Lung (tissue), 12 donors: Measurements from ENCODE around the gene ZSCAN32. TPM values are rescaled to one million over a fixed set of nuclear protein-coding genes. Genes with fewer than 3 reads are reported as not detected.

ENCODE experiments used
- ATAC-seq: fragments of 200-7000 bp; cut with Tn5 transposase; one replicate; pipeline ENCODE4 v1.9.1; 2020; ENCODE audit warnings: moderate number of reproducible peaks; ENCODE audit not compliant: insufficient read depth, low FRiP score
- DNase-seq, 3 donors: peaks; one replicate each; pipeline ENCODE4 v3.0.0-alpha.2; 2013 to 2017
- H3K27ac ChIP-seq, 2 donors: one replicate each; pipeline ENCODE4 v1.5.1; 2013; ENCODE audit warnings: mild to moderate bottlenecking in 2 of 2, moderate library complexity in 2 of 2, control low read depth in 1 of 2, inconsistent platforms in 1 of 2, low read depth in 1 of 2, low read length in 1 of 2
- H3K27me3 ChIP-seq, 3 donors: one replicate each; pipeline ENCODE4 v1.5.1; 2013; ENCODE audit warnings: low read length in 2 of 3; ENCODE audit not compliant: control insufficient read depth in 3 of 3, insufficient read depth in 3 of 3
- H3K36me3 ChIP-seq, 4 donors: one replicate each; pipeline ENCODE4 v1.5.1; 2013; ENCODE audit warnings: low read length in 4 of 4, mild to moderate bottlenecking in 1 of 4, moderate library complexity in 1 of 4; ENCODE audit not compliant: control insufficient read depth in 4 of 4, insufficient read depth in 4 of 4
- H3K4me1 ChIP-seq, 5 donors: one replicate each; pipeline ENCODE4 v1.5.1; 2013; ENCODE audit warnings: low read length in 5 of 5, mild to moderate bottlenecking in 2 of 5, moderate library complexity in 1 of 5; ENCODE audit not compliant: control insufficient read depth in 5 of 5, insufficient read depth in 5 of 5
- H3K4me3 ChIP-seq: one replicate; pipeline ENCODE4 v1.5.1; 2013; ENCODE audit warnings: mild to moderate bottlenecking, control low read depth, moderate library complexity
- H3K9ac ChIP-seq, 2 donors: one replicate each; pipeline ENCODE4 v1.5.1; 2013; ENCODE audit warnings: low read length in 2 of 2, control low read depth in 1 of 2; ENCODE audit not compliant: insufficient read depth in 1 of 2
- H3K9me3 ChIP-seq, 4 donors: one replicate each; pipeline ENCODE4 v1.5.1; 2013; ENCODE audit warnings: low read length in 3 of 4, mild to moderate bottlenecking in 1 of 4, moderate library complexity in 1 of 4; ENCODE audit not compliant: control insufficient read depth in 4 of 4, insufficient read depth in 3 of 4
- CTCF ChIP-seq: IDR thresholded peaks from 2 replicates; pipeline ENCODE4 v1.5.1; 2012; ENCODE audit warnings: mild to moderate bottlenecking; ENCODE audit errors: control extremely low read depth, extremely low read depth
- WGBS, 2 donors: extraction: QIAGEN DNeasy Blood & Tissue Kit; methylation state at CpG; one replicate each; pipeline ENCODE4 v1.1.7; 2013; 5-methylcytosine and 5-hydroxymethylcytosine counted together
- polyA plus RNA-seq, 2 donors: library from polyadenylated mRNA; stranded (reverse); fragments of 200-250 nt; gene quantifications; one replicate each; pipeline ENCODE4 v1.2.1, GENCODE V29; 2013
- total RNA-seq, 2 donors: library from RNA; depleted of rRNA in 1 of 2; stranded (reverse); fragments of >200 nt in 1 of 2; gene quantifications; one replicate each; pipeline ENCODE4 v1.2.1, GENCODE V29; 2014 to 2021
- donor health status: control.
- donor health status: control.
- donor health status: Bipolar disorder and iron deficiency.
- donor health status: healthy.
- donor health status: DM: yes; HTN: yes; CAD: no.

ZSCAN32 gene
- total and polyA plus RNA-seq, 4 donors: 7.2 to 12.0 (median 11.1) TPM

DNA sequence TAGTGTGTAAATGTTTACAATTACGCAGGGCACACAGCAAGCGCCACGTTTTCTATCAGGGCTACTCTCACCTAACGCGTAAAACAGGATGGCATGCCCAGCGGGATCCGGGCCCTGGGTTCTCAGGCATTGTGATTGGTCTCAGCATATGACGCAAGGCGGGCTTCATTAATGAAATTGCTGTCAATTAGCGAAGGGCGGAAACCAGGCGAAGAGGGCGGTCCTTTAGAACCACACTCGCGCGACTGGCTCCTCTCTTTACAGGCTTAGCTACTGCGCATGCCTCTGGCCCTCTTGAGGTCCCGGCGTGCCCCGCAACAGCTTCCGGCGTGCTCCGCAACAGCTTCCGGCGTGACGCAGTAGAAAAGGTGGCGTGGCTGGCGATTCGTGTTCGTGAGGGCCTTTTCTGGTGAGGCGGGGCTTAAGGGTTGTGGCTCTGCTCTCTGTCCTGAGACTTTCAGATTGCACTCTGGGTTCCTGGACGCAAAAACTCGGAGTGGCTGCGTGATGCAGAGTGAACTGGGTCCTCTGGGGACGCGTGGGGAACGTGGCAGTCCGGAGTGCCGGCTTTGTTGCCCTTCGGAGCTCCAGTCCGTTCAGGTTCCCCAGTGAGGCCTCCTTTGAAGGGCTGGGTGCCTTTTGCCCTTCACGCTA lies 35.9 kb downstream of the ZSCAN32 start:
- Histone ChIP-seq H3K27ac (peak overlapping the region; percentile 89), H3K36me3 (no peaks in the 10 kb centered on the region), H3K27me3 (peaks cover 0 to 5% (median 0%) of the 10 kb centered on the region in 3 donors), H3K4me1 (peaks cover 0 to 5% (median 0%) of the 10 kb centered on the region in 5 donors), H3K9ac (peak overlapping the region in 1 of 2 donors; percentile 60), H3K9me3 (peaks cover 0 to 24% (median 7%) of the 10 kb centered on the region in 4 donors), H3K4me3 (peak overlapping the region; percentile 46)
- 12 to 16% methylated on average over 42 of the region's 42 CpGs for WGBS, 2 donors
- TF ChIP-seq CTCF: no peak
- ATAC-seq: peak; percentile 87
- peak; percentile 92 to 95 (median 93) for DNase-seq

DNA sequence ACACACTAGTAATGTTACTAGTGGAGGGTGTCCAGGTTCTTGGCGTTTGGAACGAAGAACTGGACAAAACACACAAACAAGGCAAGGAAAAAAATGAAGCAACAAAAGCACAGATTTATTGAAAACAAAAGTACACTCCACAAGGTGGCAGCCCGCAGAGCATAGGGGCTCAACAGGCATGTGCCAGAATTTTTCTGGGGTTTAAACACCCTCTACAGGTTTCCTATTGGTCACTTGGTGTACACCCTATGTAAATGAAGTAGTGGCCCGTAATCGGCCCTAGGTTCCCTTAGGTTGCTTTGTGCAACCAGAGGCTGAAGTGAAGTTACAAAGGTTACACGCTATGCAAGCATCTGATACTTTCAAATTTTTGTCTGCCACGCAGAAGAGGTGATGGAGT lies 37.0 kb downstream of the ZSCAN32 start:
- DNase-seq: no peak
- Histone ChIP-seq H3K4me3 (no peak overlapping the region), H3K36me3 (no peaks in the 10 kb centered on the region), H3K4me1 (peaks cover 0 to 5% (median 0%) of the 10 kb centered on the region in 5 donors), H3K9me3 (peaks cover 0 to 24% (median 5%) of the 10 kb centered on the region in 4 donors), H3K27ac (no peak overlapping the region), H3K9ac (no peak overlapping the region), H3K27me3 (peaks cover 0 to 5% (median 0%) of the 10 kb centered on the region in 3 donors)
- WGBS, 2 donors: 91 to 99% methylated on average over 7 of the region's 7 CpGs
- no peak for TF ChIP-seq CTCF
- ATAC-seq: no peak

- Histone ChIP-seq H3K27ac (no peak overlapping the region), H3K9ac (no peak overlapping the region), H3K9me3 (peaks cover 0 to 22% (median 5%) of the 10 kb centered on the region in 4 donors), H3K36me3 (no peaks in the 10 kb centered on the region), H3K4me1 (peaks cover 0 to 5% (median 0%) of the 10 kb centered on the region in 5 donors), H3K4me3 (no peak overlapping the region), H3K27me3 (peaks cover 0 to 5% (median 0%) of the 10 kb centered on the region in 3 donors)
- ATAC-seq: no peak
- no peak for TF ChIP-seq CTCF
- DNase-seq: no peak
Measured at GRCh38 chr16:3362931-3363330, 37.9 kb downstream of the ZSCAN32 start.

DNA sequence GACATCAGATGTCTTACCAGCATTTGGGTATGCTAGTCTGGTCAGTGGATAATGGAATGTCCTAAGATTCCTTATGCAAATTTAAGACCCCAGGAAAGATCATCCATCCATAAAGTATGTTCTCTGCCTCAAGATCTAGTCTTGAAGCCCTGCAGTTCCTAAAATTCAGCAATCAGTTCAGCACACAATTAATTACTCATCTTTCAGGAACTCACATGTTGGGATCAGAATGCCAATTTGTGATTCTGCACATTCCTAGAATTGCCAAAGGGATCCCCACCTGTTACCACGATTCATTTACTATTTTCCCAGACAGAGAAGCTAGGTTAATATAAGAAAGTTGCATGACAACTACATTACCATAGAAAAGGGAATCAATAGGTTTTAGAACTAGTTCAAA lies 41.9 kb downstream of the ZSCAN32 start:
- H3K27me3 ChIP-seq: peaks cover 0 to 5% (median 0%) of the 10 kb centered on the region in 3 donors
- H3K36me3 ChIP-seq: no peaks in the 10 kb centered on the region
- peaks cover 0 to 13% (median 1%) of the 10 kb centered on the region in 4 donors for H3K9me3 ChIP-seq
- no peaks in the 10 kb centered on the region for H3K4me1 ChIP-seq
- DNase-seq: no peak
- 28 to 50% methylated on average over 1 of the region's 1 CpG for WGBS, 2 donors
- no peak overlapping the region for H3K27ac ChIP-seq
- TF ChIP-seq CTCF: no peak
- no peak overlapping the region for H3K4me3 ChIP-seq
- no peak overlapping the region for H3K9ac ChIP-seq
- no peak for ATAC-seq
